MG63 (cell line): ENCODE measurements around the gene EFCAB11. TPM values are rescaled to one million over a fixed set of nuclear protein-coding genes. Genes with fewer than 3 reads are reported as not detected.
A peak's percentile ranks its signal among the peaks of the same experiment; 100 is the strongest.

Experiments used
- DNase-seq: peaks from one replicate; pipeline ENCODE4 v3.0.0-alpha.2; 2020
- H3K27me3 ChIP-seq: fragments of 250-450 bp; sonication (Bioruptor Pico); 2 replicates; pipeline ENCODE4 v1.5.1; 2020; ENCODE audit warnings: mild to moderate bottlenecking, moderate library complexity
- H3K36me3 ChIP-seq: fragments of 250-450 bp; sonication (Bioruptor Pico); 2 replicates; pipeline ENCODE4 v1.5.1; 2020; ENCODE audit warnings: mild to moderate bottlenecking, moderate library complexity
- H3K4me3 ChIP-seq: fragments of 250-450 bp; sonication (Bioruptor Pico); 2 replicates; pipeline ENCODE4 v1.5.1; 2020; ENCODE audit warnings: mild to moderate bottlenecking, moderate library complexity
- H3K9me3 ChIP-seq: fragments of 250-450 bp; sonication (Bioruptor Pico); 2 replicates; pipeline ENCODE4 v1.5.1; 2020; ENCODE audit warnings: mild to moderate bottlenecking, moderate library complexity
- total RNA-seq: library from RNA; depleted of rRNA; stranded (reverse); fragments of >200 nt; shearing (Covaris generic); gene quantifications from 2 replicates; pipeline ENCODE4 v1.2.3, GENCODE V29; 2014; ENCODE audit warnings: low replicate concordance

EFCAB11 gene
- total RNA-seq, 1 experiment from 2014 or later, result 3.8 TPM

- Histone ChIP-seq H3K27me3 (no peaks in the 10 kb centered on the region), H3K4me3 (no peak overlapping the region), H3K9me3 (no peaks in the 10 kb centered on the region), H3K36me3 (no peaks in the 10 kb centered on the region)
- no peak for DNase-seq
Measured at GRCh38 chr14:89858089-89858488, 96.4 kb downstream of the EFCAB11 start.

- Histone ChIP-seq H3K9me3 (no peaks in the 10 kb centered on the region), H3K36me3 (no peaks in the 10 kb centered on the region), H3K4me3 (no peak overlapping the region), H3K27me3 (no peaks in the 10 kb centered on the region)
- no peak for DNase-seq
Measured at GRCh38 chr14:89856871-89857345, 97.6 kb downstream of the EFCAB11 start.

DNA sequence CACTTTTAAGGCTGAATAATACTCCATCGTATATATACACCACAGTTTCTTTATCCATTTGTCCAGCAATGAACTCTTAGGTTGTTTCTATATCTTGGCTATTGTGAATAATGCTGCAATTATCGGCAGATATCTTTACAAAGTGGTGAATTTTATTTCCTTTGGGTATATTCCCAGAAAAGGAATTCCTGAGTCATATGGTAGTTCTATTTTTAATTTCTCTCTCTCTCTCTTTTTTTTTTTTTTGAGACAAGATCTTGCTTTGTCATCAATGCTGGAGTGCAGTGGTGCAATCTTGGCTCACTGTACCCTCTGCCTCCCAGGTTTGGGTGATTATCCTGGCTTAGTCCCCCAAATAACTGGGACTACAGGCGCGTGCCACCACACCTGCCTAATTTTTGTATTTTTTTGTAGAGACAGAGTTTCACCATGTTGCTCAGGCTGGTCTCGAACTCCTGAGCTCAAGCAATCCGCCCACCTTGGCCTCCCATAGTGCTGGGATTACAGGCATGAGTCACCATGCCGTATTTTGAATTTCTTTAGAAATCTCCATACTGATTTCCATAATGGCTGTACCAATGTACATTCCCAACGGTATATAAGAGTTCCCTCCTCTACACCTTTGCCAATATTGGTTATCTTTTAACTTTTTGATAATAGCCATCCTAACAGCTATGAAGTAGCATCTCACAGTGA, 98.4 kb downstream of the EFCAB11 start:
- H3K36me3 ChIP-seq, result no peaks in the 10 kb centered on the region
- H3K27me3 ChIP-seq, result no peaks in the 10 kb centered on the region
- no peaks in the 10 kb centered on the region for H3K9me3 ChIP-seq
- H3K4me3 ChIP-seq, result no peak overlapping the region
- peak; percentile 35 for DNase-seq

DNA sequence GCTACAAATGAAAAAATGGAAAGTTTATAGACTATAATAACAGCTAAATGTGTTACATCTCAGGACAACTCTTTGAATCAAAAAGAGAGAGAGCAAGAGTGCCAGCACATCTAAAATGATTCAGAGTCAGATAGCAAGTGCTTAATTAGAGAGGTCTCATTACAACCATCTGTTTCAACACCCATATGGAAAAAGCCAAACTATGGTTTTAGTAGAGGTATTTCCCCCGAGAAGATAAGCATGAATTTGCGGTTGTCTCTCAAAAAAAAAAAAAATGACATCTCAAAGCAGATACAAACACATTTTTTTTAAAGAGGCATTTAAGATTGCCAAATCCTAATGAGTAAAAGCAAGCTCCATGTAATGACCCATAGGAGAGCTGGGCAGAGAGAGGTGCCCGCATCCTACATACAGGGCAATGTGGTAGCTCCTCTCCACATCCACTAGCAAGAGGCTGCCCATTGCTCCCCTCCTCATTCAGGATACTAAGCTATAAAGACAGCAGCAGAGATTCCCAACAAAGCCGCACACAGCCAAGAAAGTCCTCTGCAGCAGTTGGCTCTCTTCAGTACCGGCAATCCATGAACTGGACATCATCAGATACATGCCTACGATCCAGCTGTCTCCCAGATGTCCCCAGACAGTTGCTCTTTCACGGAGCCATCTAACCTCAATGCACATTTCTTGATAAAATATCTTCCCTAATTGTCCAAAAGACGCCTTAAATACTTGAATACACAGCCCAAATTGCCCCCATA, 100.4 kb downstream of the EFCAB11 start:
- no peaks in the 10 kb centered on the region for H3K27me3 ChIP-seq
- DNase-seq, result no peak
- H3K9me3 ChIP-seq, result no peaks in the 10 kb centered on the region
- H3K36me3 ChIP-seq, result no peaks in the 10 kb centered on the region
- no peak overlapping the region for H3K4me3 ChIP-seq

- no peak for DNase-seq
- Histone ChIP-seq H3K36me3 (no peaks in the 10 kb centered on the region), H3K9me3 (no peaks in the 10 kb centered on the region), H3K27me3 (no peaks in the 10 kb centered on the region), H3K4me3 (no peak overlapping the region)
Measured at GRCh38 chr14:89851106-89851505, 103.4 kb downstream of the EFCAB11 start.

- no peak overlapping the region for H3K4me3 ChIP-seq
- no peaks in the 10 kb centered on the region for H3K27me3 ChIP-seq
- DNase-seq, result no peak
- H3K36me3 ChIP-seq, result no peaks in the 10 kb centered on the region
- H3K9me3 ChIP-seq, result no peaks in the 10 kb centered on the region
Measured at GRCh38 chr14:89849931-89850330, 104.6 kb downstream of the EFCAB11 start.

GRCh38 chr14:89848165-89848564, 106.4 kb downstream of the EFCAB11 start:
- H3K4me3 ChIP-seq, result no peak overlapping the region
- no peaks in the 10 kb centered on the region for H3K27me3 ChIP-seq
- H3K9me3 ChIP-seq, result no peaks in the 10 kb centered on the region
- no peaks in the 10 kb centered on the region for H3K36me3 ChIP-seq
- no peak for DNase-seq

- no peaks in the 10 kb centered on the region for H3K27me3 ChIP-seq
- H3K4me3 ChIP-seq, result no peak overlapping the region
- H3K36me3 ChIP-seq, result no peaks in the 10 kb centered on the region
- no peaks in the 10 kb centered on the region for H3K9me3 ChIP-seq
- no peak for DNase-seq
Measured at GRCh38 chr14:89845346-89845745, 109.2 kb downstream of the EFCAB11 start.

DNA sequence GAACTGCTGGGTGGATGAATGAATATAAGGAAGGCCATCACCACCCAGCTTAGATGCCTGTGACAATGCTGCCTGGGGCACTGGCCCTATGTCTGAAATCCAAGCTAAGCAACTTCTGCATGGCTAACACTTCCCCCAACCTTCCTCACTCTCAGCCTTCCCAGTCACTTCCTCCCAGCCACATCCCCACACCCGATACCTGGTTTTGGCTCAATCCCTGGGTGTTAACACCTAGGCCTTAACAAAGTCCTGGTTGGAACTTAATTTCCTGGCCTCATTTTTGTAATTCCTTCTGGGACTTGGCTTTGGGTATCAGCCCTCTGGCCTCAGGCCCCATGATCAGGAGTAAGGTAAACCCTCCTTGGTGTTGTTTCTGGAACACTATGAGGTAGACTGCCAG, 110.0 kb downstream of the EFCAB11 start:
- Histone ChIP-seq H3K9me3 (no peaks in the 10 kb centered on the region), H3K36me3 (no peaks in the 10 kb centered on the region), H3K4me3 (no peak overlapping the region), H3K27me3 (no peaks in the 10 kb centered on the region)
- DNase-seq, result no peak

GRCh38 chr14:89842837-89843236, 111.7 kb downstream of the EFCAB11 start:
- Histone ChIP-seq H3K9me3 (no peaks in the 10 kb centered on the region), H3K27me3 (no peaks in the 10 kb centered on the region), H3K4me3 (no peak overlapping the region), H3K36me3 (no peaks in the 10 kb centered on the region)
- no peak for DNase-seq

GRCh38 chr14:89841851-89842250, 112.7 kb downstream of the EFCAB11 start:
- H3K4me3 ChIP-seq, result no peak overlapping the region
- no peaks in the 10 kb centered on the region for H3K36me3 ChIP-seq
- H3K9me3 ChIP-seq, result no peaks in the 10 kb centered on the region
- DNase-seq, result no peak
- no peaks in the 10 kb centered on the region for H3K27me3 ChIP-seq

GRCh38 chr14:89836830-89837469, 117.6 kb downstream of the EFCAB11 start:
- Histone ChIP-seq H3K4me3 (no peak overlapping the region), H3K9me3 (no peaks in the 10 kb centered on the region), H3K36me3 (no peaks in the 10 kb centered on the region), H3K27me3 (no peaks in the 10 kb centered on the region)
- DNase-seq, result no peak

DNA sequence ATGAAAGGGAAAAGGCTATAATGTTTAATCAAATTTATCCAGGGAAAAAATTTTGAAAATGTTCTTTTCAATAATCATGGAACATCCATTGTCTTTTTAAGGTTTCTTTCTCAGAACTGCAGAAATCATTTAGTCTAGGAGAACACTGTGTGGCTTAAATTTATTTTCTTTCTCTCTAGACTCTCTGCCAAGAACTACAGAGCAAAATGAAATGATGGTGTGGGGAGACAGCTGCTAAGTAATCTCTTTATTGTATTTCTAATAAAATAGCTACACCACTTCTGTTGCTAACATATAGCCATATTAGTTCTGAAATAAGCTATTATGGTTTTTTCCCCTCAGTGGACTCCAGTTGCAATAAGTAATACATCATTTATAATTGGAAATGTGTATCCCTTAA, 120.9 kb downstream of the EFCAB11 start:
- no peak overlapping the region for H3K4me3 ChIP-seq
- H3K27me3 ChIP-seq, result no peaks in the 10 kb centered on the region
- no peaks in the 10 kb centered on the region for H3K36me3 ChIP-seq
- DNase-seq, result no peak
- no peaks in the 10 kb centered on the region for H3K9me3 ChIP-seq

DNA sequence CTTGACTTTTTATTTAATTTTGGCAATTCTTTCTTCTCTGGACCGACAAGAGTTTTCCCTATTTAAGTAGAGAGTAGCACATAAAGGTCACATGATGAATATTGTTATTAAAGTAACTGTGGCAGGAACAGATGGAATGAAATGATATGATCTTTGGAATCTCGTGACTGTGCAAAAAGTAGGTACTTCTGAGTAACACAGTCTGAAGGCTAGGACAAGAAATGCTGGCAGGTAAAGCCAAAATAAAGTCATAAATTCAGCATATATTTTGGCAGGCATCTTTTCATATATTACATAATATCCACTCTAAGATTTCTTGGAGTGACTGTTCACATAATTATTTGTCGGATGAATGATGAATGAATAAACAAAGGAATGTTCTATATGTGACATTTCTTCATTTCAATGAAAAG, 121.4 kb downstream of the EFCAB11 start:
- H3K27me3 ChIP-seq, result no peaks in the 10 kb centered on the region
- H3K4me3 ChIP-seq, result no peak overlapping the region
- no peaks in the 10 kb centered on the region for H3K36me3 ChIP-seq
- DNase-seq, result no peak
- no peaks in the 10 kb centered on the region for H3K9me3 ChIP-seq

DNA sequence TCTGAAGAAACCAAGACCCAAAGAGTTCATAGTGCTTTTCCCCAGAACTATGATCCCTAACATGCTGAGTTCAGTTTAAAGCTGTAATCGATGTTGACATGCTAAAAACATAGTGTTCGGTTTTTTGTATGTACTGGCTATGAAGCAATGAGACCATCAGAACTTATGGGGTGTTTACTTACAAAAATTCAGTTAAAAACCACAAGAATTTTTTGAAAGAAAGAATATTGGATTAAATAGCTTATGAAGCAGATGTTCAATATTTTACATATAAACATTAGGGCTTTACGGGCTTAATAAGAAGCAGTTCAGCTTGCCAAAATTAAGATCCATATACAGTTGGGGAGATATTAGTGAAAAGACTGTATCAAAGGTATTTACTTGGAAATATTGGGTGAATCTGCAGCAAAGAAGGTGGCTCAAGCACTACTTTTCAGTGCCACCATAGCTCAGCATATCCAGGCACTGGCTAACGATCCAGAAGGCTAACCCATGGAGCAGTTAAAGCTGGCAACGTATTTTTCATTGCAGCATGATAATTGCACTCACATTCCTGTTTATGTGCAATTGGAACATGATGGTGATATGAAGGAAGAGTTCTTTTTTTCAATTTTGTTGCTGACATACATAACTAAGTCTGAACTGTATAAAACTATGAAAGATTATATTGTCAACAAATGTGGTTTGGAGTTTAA, 125.9 kb downstream of the EFCAB11 start:
- Histone ChIP-seq H3K36me3 (no peaks in the 10 kb centered on the region), H3K4me3 (no peak overlapping the region), H3K9me3 (no peaks in the 10 kb centered on the region), H3K27me3 (no peaks in the 10 kb centered on the region)
- no peak for DNase-seq

DNA sequence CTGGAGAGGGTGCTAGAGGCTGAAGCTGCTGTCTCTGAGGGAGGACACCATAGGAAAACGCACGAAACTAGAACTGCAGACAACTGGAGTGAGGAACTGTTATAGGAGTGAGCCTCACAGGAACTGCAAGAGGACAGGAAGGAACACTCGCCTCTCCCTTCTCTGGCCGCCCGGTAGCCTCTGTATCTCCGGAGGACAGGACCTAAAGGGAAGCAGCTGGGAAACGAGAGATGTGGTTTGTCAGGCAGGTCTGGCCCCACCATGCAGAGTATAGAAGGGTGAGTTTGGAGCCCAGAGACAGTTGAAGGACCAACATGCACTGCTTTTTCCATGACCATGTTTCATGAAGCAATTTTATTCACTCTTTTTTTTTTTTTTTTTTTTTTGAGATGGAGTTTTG, 127.3 kb downstream of the EFCAB11 start:
- Histone ChIP-seq H3K4me3 (no peak overlapping the region), H3K36me3 (no peaks in the 10 kb centered on the region), H3K9me3 (no peaks in the 10 kb centered on the region), H3K27me3 (no peaks in the 10 kb centered on the region)
- DNase-seq, result no peak

- no peak for DNase-seq
- Histone ChIP-seq H3K4me3 (no peak overlapping the region), H3K9me3 (no peaks in the 10 kb centered on the region), H3K27me3 (no peaks in the 10 kb centered on the region), H3K36me3 (no peaks in the 10 kb centered on the region)
Measured at GRCh38 chr14:89826596-89826995, 127.9 kb downstream of the EFCAB11 start.
